ENCODE measurements around the gene LTA4H. TPM values are rescaled to one million over a fixed set of nuclear protein-coding genes. Genes with fewer than 3 reads are reported as not detected.

LTA4H gene
- total and polyA plus RNA-seq, 4 donors: 59.7 to 93.3 (median 60.8) TPM

- Histone ChIP-seq H3K36me3 (ENCODE audit: control insufficient read depth, insufficient read depth, low read length) (peaks cover 19% of the 10 kb centered on the region), H3K27me3 (ENCODE audit: control insufficient read depth, insufficient read depth, low read length) (no peaks in the 10 kb centered on the region), H3K9me3 (ENCODE audit: control insufficient read depth, insufficient read depth, low read length) (no peaks in the 10 kb centered on the region), H3K4me1 (ENCODE audit: control insufficient read depth, insufficient read depth, low read length) (no peaks in the 10 kb centered on the region), H3K4me3 (ENCODE audit: low read depth, low read length) (no peak overlapping the region), H3K27ac (ENCODE audit: low read depth, low read length) (no peak overlapping the region)
- DNase-seq (ENCODE audit: low read depth in 4 of 6, low spot score in 6 of 6): no peak
- 100% methylated on average over 1 of the region's 3 CpGs for WGBS (ENCODE audit: insufficient coverage)
Measured at GRCh38 chr12:96014943-96015599, 20.3 kb downstream of the LTA4H start.

GRCh38 chr12:96007729-96008128 lies 27.7 kb downstream of the LTA4H start:
- no peaks in the 10 kb centered on the region for H3K4me1 ChIP-seq (ENCODE audit: control insufficient read depth, insufficient read depth, low read length)
- no peak overlapping the region for H3K27ac ChIP-seq (ENCODE audit: low read depth, low read length)
- peak in 1 of 6 donors; percentile 61 for DNase-seq (ENCODE audit: low read depth in 4 of 6, low spot score in 6 of 6)
- no peaks in the 10 kb centered on the region for H3K27me3 ChIP-seq (ENCODE audit: control insufficient read depth, insufficient read depth, low read length)
- H3K36me3 ChIP-seq (ENCODE audit: control insufficient read depth, insufficient read depth, low read length): peaks cover 17% of the 10 kb centered on the region
- H3K9me3 ChIP-seq (ENCODE audit: control insufficient read depth, insufficient read depth, low read length): no peaks in the 10 kb centered on the region
- H3K4me3 ChIP-seq (ENCODE audit: low read depth, low read length): no peak overlapping the region
- no CpG with 5 or more reads among the region's 1 CpG for WGBS (ENCODE audit: insufficient coverage)

GRCh38 chr12:96006727-96007126 lies 28.7 kb downstream of the LTA4H start:
- Histone ChIP-seq H3K27ac (ENCODE audit: low read depth, low read length) (no peak overlapping the region), H3K36me3 (ENCODE audit: control insufficient read depth, insufficient read depth, low read length) (peaks cover 12% of the 10 kb centered on the region), H3K4me1 (ENCODE audit: control insufficient read depth, insufficient read depth, low read length) (no peaks in the 10 kb centered on the region), H3K27me3 (ENCODE audit: control insufficient read depth, insufficient read depth, low read length) (no peaks in the 10 kb centered on the region), H3K9me3 (ENCODE audit: control insufficient read depth, insufficient read depth, low read length) (no peaks in the 10 kb centered on the region), H3K4me3 (ENCODE audit: low read depth, low read length) (no peak overlapping the region)
- no peak for DNase-seq (ENCODE audit: low read depth in 4 of 6, low spot score in 6 of 6)
- no CpG with 5 or more reads among the region's 1 CpG for WGBS (ENCODE audit: insufficient coverage)

- H3K36me3 ChIP-seq (ENCODE audit: control insufficient read depth, insufficient read depth, low read length): peaks cover 18% of the 10 kb centered on the region
- H3K27me3 ChIP-seq (ENCODE audit: control insufficient read depth, insufficient read depth, low read length): no peaks in the 10 kb centered on the region
- 43% methylated on average over 1 of the region's 5 CpGs for WGBS (ENCODE audit: insufficient coverage)
- H3K27ac ChIP-seq (ENCODE audit: low read depth, low read length): no peak overlapping the region
- no peak overlapping the region for H3K4me3 ChIP-seq (ENCODE audit: low read depth, low read length)
- no peaks in the 10 kb centered on the region for H3K4me1 ChIP-seq (ENCODE audit: control insufficient read depth, insufficient read depth, low read length)
- no peak for DNase-seq (ENCODE audit: low read depth in 4 of 6, low spot score in 6 of 6)
- no peaks in the 10 kb centered on the region for H3K9me3 ChIP-seq (ENCODE audit: control insufficient read depth, insufficient read depth, low read length)
Measured at GRCh38 chr12:96000858-96001257, 34.5 kb downstream of the LTA4H start.

GRCh38 chr12:95999484-95999883 lies 35.9 kb downstream of the LTA4H start:
- H3K9me3 ChIP-seq (ENCODE audit: control insufficient read depth, insufficient read depth, low read length): no peaks in the 10 kb centered on the region
- no peaks in the 10 kb centered on the region for H3K27me3 ChIP-seq (ENCODE audit: control insufficient read depth, insufficient read depth, low read length)
- WGBS (ENCODE audit: insufficient coverage): 92% methylated on average over 4 of the region's 5 CpGs
- H3K4me1 ChIP-seq (ENCODE audit: control insufficient read depth, insufficient read depth, low read length): no peaks in the 10 kb centered on the region
- no peak overlapping the region for H3K27ac ChIP-seq (ENCODE audit: low read depth, low read length)
- no peak overlapping the region for H3K4me3 ChIP-seq (ENCODE audit: low read depth, low read length)
- H3K36me3 ChIP-seq (ENCODE audit: control insufficient read depth, insufficient read depth, low read length): peaks cover 12% of the 10 kb centered on the region
- DNase-seq (ENCODE audit: low read depth in 4 of 6, low spot score in 6 of 6): no peak

GRCh38 chr12:95998611-95999286 lies 36.6 kb downstream of the LTA4H start:
- H3K4me1 ChIP-seq (ENCODE audit: control insufficient read depth, insufficient read depth, low read length): no peaks in the 10 kb centered on the region
- no peaks in the 10 kb centered on the region for H3K27me3 ChIP-seq (ENCODE audit: control insufficient read depth, insufficient read depth, low read length)
- no peak overlapping the region for H3K4me3 ChIP-seq (ENCODE audit: low read depth, low read length)
- H3K27ac ChIP-seq (ENCODE audit: low read depth, low read length): no peak overlapping the region
- peaks cover 12% of the 10 kb centered on the region for H3K36me3 ChIP-seq (ENCODE audit: control insufficient read depth, insufficient read depth, low read length)
- DNase-seq (ENCODE audit: low read depth in 4 of 6, low spot score in 6 of 6): peak; percentile 15 to 91 (median 38)
- no peaks in the 10 kb centered on the region for H3K9me3 ChIP-seq (ENCODE audit: control insufficient read depth, insufficient read depth, low read length)
- WGBS (ENCODE audit: insufficient coverage): 33% methylated on average over 3 of the region's 7 CpGs

GRCh38 chr12:95997911-95998510 lies 37.4 kb downstream of the LTA4H start:
- DNase-seq (ENCODE audit: low read depth in 4 of 6, low spot score in 6 of 6): no peak
- 100% methylated on average over 2 of the region's 5 CpGs for WGBS (ENCODE audit: insufficient coverage)
- Histone ChIP-seq H3K27ac (ENCODE audit: low read depth, low read length) (no peak overlapping the region), H3K4me3 (ENCODE audit: low read depth, low read length) (no peak overlapping the region), H3K36me3 (ENCODE audit: control insufficient read depth, insufficient read depth, low read length) (peaks cover 12% of the 10 kb centered on the region), H3K4me1 (ENCODE audit: control insufficient read depth, insufficient read depth, low read length) (no peaks in the 10 kb centered on the region), H3K27me3 (ENCODE audit: control insufficient read depth, insufficient read depth, low read length) (no peaks in the 10 kb centered on the region), H3K9me3 (ENCODE audit: control insufficient read depth, insufficient read depth, low read length) (no peaks in the 10 kb centered on the region)

- H3K9me3 ChIP-seq (ENCODE audit: control insufficient read depth, insufficient read depth, low read length): no peaks in the 10 kb centered on the region
- H3K4me1 ChIP-seq (ENCODE audit: control insufficient read depth, insufficient read depth, low read length): no peaks in the 10 kb centered on the region
- H3K27me3 ChIP-seq (ENCODE audit: control insufficient read depth, insufficient read depth, low read length): no peaks in the 10 kb centered on the region
- no peak overlapping the region for H3K4me3 ChIP-seq (ENCODE audit: low read depth, low read length)
- WGBS (ENCODE audit: insufficient coverage): 93% methylated on average over 3 of the region's 3 CpGs
- peaks cover 12% of the 10 kb centered on the region for H3K36me3 ChIP-seq (ENCODE audit: control insufficient read depth, insufficient read depth, low read length)
- H3K27ac ChIP-seq (ENCODE audit: low read depth, low read length): no peak overlapping the region
- DNase-seq (ENCODE audit: low read depth in 4 of 6, low spot score in 6 of 6): no peak
Measured at GRCh38 chr12:95997276-95997675, 38.1 kb downstream of the LTA4H start.

- 66% methylated on average over 7 of the region's 7 CpGs for whole genome bisulfite sequencing (ENCODE audit: insufficient coverage)
- no peak for DNase-seq (ENCODE audit: low read depth in 4 of 6, low spot score in 6 of 6)
- H3K27ac ChIP-seq (ENCODE audit: low read depth, low read length): no peak within 1 kb of the TSS
- H3K27me3 ChIP-seq (ENCODE audit: control insufficient read depth, insufficient read depth, low read length): no peaks in the 10 kb centered on the region
- H3K9me3 ChIP-seq (ENCODE audit: control insufficient read depth, insufficient read depth, low read length): no peaks in the 10 kb centered on the region
- peaks cover 11% of the 10 kb centered on the region for H3K36me3 ChIP-seq (ENCODE audit: control insufficient read depth, insufficient read depth, low read length)
- no peak within 1 kb of the TSS for H3K4me3 ChIP-seq (ENCODE audit: low read depth, low read length)
- H3K4me1 ChIP-seq (ENCODE audit: control insufficient read depth, insufficient read depth, low read length): no peaks in the 10 kb centered on the region
Measured at GRCh38 chr12:95996034-95996658, 39.2 kb downstream of the LTA4H start, which contains the start of gene HAL. Gene HAL, minus strand, starts transcription at chr12:95996344. Its CDS starts 434 bp downstream, at chr12:95995910.
